Measurements from ENCODE around the gene SNED1.
A peak's percentile ranks its signal among the peaks of the same experiment; 100 is the strongest.

SNED1 gene

DNA sequence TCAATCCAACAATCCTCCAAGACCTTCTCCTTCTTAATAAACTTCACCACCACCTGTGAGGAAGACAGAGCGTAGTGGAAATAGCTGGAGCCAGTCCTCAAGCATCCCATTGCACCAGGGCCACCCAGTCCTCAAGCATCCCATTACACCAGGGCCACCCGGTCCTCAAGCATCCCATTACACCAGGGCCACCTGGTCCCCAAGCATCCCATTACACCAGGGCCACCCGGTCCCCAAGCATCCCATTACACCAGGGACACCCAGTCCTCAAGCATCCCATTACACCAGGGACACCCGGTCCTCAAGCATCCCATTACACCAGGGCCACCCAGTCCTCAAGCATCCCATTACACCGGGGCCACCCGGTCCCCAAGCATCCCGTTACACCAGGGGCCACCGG, 116.9 kb downstream of the SNED1 start:
- no peak overlapping the region for H3K4me3 ChIP-seq
- TF ChIP-seq, protein P1, sequence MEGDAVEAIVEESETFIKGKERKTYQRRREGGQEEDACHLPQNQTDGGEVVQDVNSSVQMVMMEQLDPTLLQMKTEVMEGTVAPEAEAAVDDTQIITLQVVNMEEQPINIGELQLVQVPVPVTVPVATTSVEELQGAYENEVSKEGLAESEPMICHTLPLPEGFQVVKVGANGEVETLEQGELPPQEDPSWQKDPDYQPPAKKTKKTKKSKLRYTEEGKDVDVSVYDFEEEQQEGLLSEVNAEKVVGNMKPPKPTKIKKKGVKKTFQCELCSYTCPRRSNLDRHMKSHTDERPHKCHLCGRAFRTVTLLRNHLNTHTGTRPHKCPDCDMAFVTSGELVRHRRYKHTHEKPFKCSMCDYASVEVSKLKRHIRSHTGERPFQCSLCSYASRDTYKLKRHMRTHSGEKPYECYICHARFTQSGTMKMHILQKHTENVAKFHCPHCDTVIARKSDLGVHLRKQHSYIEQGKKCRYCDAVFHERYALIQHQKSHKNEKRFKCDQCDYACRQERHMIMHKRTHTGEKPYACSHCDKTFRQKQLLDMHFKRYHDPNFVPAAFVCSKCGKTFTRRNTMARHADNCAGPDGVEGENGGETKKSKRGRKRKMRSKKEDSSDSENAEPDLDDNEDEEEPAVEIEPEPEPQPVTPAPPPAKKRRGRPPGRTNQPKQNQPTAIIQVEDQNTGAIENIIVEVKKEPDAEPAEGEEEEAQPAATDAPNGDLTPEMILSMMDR (IDR thresholded peaks at IDR 0.05), result no peak
- no peaks in the 10 kb centered on the region for H3K27me3 ChIP-seq
- peaks cover 0 to 3% (median 0%) of the 10 kb centered on the region in 3 donors for H3K36me3 ChIP-seq
- no peaks in the 10 kb centered on the region for H3K9me3 ChIP-seq
- no peak overlapping the region for H3K27ac ChIP-seq
- no peaks in the 10 kb centered on the region for H3K4me1 ChIP-seq
- peak in 1 of 2 donors; percentile 69 for DNase-seq
- intact Hi-C loops (cut with DNase I; ENCODE audit: low total_unique reads), result no loop called here

DNA sequence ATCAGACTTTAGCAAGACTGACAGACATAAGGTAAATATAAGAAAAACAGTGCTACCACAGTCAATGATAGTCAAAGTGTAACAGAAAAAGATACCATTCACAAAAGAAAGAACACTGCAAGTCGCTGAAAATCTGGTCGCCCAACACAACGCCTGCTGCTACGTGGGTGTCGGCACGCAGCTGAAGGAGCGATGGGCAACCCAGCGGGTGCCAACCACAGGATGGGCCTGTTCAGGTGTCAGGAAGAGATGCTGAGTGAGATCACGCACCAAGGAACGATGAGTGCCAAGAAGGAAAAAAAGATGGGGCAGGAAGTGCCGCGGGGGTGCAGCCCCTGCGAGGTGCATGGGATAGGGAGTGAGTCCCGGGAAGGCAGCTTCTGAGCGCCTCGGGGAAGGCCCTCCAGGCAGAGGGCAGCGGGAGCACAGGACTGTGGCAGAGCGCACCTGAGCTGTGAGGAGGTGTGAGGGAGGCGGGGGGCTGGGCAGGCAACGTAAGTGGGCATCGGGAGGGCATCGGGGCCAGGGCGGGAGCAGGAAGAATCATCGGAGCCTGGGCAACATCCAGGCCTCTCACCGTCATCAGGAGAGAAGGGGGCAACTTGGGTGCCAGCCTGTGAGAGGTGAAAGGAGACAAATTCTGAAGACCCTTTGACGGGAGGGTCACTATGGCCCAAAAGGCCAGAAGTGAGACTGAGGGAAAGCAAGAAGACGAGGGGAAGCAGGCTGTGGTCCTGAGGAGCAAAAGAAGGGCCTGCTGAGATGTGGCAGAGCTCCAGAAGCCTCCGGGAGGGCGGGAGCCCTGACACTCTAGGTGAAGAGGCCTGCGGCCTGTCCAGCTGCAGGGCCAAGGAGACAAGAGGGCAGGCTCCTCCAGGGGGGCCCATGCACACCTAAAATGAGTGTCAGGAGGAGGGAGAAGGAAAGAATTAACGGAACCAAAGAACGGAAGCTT, 118.5 kb downstream of the SNED1 start:
- intact Hi-C loops (cut with DNase I; ENCODE audit: low total_unique reads), result no loop called here
- peak in 1 of 2 donors; percentile 59 for DNase-seq
- Histone ChIP-seq H3K27ac (no peak overlapping the region), H3K4me1 (no peaks in the 10 kb centered on the region), H3K4me3 (no peak overlapping the region), H3K9me3 (no peaks in the 10 kb centered on the region), H3K36me3 (peaks cover 0 to 3% (median 0%) of the 10 kb centered on the region in 3 donors), H3K27me3 (no peaks in the 10 kb centered on the region)
- TF ChIP-seq, protein P1 (IDR thresholded peaks at IDR 0.05), result no peak

DNA sequence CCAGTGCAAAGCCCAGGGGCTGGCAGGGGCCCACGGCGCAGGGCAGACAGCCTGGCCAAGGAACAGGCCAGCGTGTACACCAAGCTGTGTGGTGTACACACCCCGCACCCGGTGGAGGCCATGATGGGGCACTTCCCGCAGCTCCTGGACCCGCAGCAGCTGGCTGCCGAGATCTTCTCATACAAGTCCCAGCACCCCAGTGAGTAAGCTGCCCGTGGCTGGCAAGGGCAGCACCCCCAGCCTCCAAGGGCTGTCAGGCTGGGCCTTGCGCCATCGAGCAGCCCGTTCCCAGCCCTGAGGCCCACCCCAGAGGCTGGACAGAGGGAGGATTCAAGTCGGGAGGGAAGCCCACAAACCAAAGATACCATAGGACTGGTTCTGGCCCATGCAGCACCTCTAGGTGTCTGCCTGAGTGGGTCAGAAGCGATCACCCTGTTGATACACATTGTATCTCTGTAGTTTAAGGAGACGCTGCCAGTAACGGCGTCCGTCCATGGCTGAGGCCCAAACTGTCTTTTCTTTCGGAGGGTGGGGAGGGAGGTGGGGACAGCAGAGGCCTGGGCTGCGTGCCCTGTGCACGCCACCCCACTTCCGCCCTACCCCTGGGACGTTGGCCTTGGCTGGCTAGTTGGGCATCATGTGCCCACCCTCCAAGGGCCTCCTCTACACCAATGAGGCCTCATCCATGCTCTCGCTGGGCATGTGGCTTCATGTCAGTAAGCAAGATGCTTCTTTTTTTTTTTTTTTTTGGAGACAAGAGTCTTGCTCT, 120.5 kb downstream of the SNED1 start:
- H3K36me3 ChIP-seq, result peaks cover 0 to 3% (median 0%) of the 10 kb centered on the region in 3 donors
- TF ChIP-seq, protein P1 (IDR thresholded peaks at IDR 0.05), result no peak
- H3K9me3 ChIP-seq, result no peaks in the 10 kb centered on the region
- H3K27ac ChIP-seq, result no peak overlapping the region
- peak in 1 of 2 donors; percentile 55 for DNase-seq
- intact Hi-C loops (cut with DNase I; ENCODE audit: low total_unique reads), result no loop called here
- H3K4me1 ChIP-seq, result no peaks in the 10 kb centered on the region
- H3K4me3 ChIP-seq, result no peak overlapping the region
- no peaks in the 10 kb centered on the region for H3K27me3 ChIP-seq

DNA sequence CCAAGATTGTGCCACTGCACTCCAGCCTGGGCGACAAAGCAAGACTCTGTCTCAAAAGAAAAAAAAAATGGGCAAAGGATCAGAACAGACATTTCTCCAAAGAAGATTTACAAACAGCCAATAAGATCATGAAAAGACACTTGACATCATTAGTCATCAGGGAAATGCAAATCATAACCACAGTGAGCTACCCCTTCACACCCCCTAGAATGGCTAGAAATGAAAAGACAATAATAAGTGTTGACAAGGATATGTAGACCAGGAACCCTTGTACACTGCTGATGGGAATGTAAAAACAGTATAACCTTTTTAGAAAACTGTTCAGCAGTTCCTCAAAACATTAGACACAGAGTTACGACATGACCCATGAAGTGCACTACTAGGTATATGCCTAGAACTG, 122.0 kb downstream of the SNED1 start:
- TF ChIP-seq, protein P1 (IDR thresholded peaks at IDR 0.05), result no peak
- Histone ChIP-seq H3K27ac (no peak overlapping the region), H3K27me3 (no peaks in the 10 kb centered on the region), H3K4me1 (no peaks in the 10 kb centered on the region), H3K4me3 (no peak overlapping the region), H3K9me3 (no peaks in the 10 kb centered on the region), H3K36me3 (peaks cover 0 to 3% (median 0%) of the 10 kb centered on the region in 3 donors)
- intact Hi-C loops (cut with DNase I; ENCODE audit: low total_unique reads), result no loop called here
- DNase-seq, result no peak

DNA sequence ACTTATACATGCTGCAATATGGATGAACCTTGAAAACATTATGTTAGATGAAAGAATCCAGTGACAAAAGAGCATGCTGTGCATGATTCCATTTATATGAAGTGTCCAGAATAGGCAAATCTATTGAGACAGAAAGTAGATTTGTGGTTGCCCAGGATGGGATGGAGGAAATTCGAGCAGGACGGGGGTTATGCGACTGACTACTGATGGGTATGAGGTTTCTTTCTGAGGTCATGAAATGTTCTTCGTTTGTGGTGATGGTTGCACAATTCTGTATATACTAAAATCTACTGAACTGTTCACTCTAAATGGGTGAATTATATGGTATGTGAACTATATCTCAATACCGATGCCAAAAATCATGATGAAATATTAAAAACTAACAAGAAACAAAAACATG, 122.6 kb downstream of the SNED1 start:
- TF ChIP-seq, protein P1 (IDR thresholded peaks at IDR 0.05), result no peak
- H3K4me3 ChIP-seq, result no peak overlapping the region
- no peak overlapping the region for H3K27ac ChIP-seq
- no peaks in the 10 kb centered on the region for H3K4me1 ChIP-seq
- no peak for DNase-seq
- H3K36me3 ChIP-seq, result peaks cover 0 to 3% (median 0%) of the 10 kb centered on the region in 3 donors
- no peaks in the 10 kb centered on the region for H3K27me3 ChIP-seq
- intact Hi-C loops (cut with DNase I; ENCODE audit: low total_unique reads), result no loop called here
- H3K9me3 ChIP-seq, result no peaks in the 10 kb centered on the region
